SIG-M5 treated with dmso at 0.1 percent for 504 hours (cell line): ENCODE measurements around the gene DSCAML1.

Experiments
- DNase-seq: peaks from one replicate; lab custom pipeline; 2025; ENCODE audit not compliant: unreplicated experiment; lab: John Stamatoyannopoulos, UW

The DSCAML1 gene, protein sequence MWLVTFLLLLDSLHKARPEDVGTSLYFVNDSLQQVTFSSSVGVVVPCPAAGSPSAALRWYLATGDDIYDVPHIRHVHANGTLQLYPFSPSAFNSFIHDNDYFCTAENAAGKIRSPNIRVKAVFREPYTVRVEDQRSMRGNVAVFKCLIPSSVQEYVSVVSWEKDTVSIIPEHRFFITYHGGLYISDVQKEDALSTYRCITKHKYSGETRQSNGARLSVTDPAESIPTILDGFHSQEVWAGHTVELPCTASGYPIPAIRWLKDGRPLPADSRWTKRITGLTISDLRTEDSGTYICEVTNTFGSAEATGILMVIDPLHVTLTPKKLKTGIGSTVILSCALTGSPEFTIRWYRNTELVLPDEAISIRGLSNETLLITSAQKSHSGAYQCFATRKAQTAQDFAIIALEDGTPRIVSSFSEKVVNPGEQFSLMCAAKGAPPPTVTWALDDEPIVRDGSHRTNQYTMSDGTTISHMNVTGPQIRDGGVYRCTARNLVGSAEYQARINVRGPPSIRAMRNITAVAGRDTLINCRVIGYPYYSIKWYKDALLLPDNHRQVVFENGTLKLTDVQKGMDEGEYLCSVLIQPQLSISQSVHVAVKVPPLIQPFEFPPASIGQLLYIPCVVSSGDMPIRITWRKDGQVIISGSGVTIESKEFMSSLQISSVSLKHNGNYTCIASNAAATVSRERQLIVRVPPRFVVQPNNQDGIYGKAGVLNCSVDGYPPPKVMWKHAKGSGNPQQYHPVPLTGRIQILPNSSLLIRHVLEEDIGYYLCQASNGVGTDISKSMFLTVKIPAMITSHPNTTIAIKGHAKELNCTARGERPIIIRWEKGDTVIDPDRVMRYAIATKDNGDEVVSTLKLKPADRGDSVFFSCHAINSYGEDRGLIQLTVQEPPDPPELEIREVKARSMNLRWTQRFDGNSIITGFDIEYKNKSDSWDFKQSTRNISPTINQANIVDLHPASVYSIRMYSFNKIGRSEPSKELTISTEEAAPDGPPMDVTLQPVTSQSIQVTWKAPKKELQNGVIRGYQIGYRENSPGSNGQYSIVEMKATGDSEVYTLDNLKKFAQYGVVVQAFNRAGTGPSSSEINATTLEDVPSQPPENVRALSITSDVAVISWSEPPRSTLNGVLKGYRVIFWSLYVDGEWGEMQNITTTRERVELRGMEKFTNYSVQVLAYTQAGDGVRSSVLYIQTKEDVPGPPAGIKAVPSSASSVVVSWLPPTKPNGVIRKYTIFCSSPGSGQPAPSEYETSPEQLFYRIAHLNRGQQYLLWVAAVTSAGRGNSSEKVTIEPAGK (N-terminal part only)

GRCh38 chr11:117796872-117797529, at the start of gene DSCAML1:
Gene DSCAML1, minus strand, starts transcription at chr11:117797216. Its CDS starts 137 bp downstream, at chr11:117797079.
- DNase-seq: no peak

- DNase-seq: peak; percentile 31
Observed at GRCh38 chr11:117843666-117844484, 46.9 kb upstream of the DSCAML1 start.

DNA sequence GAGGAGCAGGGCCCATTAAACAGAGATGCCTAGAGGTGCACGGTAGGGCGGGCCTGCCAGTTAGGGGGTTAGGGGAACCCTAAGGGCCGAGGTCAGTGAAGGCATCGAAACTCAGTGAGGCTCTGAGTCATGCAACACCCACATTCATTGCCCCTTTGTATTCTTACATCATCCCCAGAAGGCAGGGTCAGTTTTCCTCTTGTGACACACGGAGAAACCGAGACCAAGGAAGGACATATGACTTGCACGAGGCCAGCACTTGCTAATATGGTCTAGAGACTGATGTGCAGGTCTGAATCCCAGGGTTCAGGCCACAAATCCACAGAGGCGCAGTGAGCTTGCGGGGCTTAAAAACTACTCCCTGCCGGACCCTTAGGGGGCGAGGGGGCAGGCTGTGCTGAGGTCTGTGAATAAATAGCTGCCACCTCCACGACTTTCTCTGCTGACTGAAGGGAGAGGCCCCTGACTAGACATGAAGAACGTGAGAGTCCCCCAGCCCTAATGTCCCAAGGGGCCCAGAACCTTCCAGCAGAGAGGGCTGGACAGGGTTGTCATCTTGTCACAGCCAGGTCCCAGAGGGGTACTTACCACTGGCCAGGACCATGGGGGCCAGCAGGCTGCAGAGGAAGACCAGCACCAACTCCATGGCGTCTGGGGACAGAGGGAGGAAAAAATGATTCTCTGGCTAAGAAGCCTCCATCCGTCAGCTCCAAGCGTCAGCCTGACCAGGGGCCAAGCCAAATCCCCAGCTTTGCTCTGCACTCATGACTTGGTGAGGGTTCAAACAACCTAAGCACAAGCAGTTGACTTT, 45.3 kb upstream of the DSCAML1 start:
- DNase-seq: peak; percentile 71

- no peak for DNase-seq
Observed at GRCh38 chr11:117841551-117842031, 44.6 kb upstream of the DSCAML1 start.

DNA sequence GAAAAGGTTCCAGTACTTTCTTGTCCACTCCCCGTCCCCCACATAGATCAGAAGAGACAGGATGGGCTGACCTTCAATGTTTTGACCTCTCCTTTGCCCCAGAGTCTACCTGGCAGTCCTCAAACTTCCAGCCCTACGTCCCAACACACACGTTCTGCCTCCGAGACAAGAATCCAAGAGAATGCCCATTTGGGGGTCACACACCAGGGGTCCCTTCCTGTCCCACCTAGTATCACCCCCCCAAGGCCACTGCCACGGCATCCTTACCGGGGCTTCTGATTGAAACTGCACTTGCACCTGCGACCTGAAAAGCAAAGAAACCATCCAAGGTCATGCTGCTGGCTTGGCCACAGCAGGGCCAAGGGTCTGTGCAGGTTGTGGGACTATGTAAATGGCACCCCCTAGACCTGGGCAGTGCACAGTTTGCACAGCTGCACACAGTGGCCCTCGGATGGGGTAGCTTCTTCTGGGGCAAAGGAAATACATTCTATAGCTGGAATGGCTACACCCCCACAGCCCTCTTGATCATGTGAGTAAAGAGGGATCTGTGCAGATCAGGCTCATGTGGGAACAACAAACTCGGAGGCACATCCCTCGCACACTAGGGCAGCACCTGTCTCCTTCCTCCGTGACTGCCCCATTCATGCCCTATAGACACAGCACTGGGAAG, 44.0 kb upstream of the DSCAML1 start:
- no peak for DNase-seq

- DNase-seq: no peak
Observed at GRCh38 chr11:117839936-117840813, 43.2 kb upstream of the DSCAML1 start.

DNA sequence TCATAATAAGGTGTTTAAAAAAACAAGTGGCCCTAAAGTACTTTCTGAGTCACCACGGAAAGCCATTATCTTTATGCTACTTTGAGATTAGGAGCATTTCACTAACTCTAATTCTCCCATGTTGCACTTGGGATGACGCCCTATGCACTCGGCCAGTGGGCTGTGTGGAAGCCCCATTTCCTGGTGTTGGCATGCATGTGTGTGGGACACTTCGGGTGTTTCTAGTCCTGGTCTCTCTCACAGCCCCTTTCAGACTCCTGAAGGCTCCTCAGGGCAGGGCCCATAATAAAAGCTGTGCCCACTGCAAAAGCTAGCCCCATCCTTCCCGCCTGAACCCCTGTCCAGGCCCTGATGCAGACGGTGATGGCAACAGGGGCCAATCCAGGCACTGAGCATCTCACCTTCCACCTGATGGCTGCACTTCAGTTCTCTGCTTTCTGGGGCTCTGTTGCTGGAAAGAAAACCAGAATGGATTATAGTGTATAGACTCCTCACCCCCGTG, 42.4 kb upstream of the DSCAML1 start:
- DNase-seq: no peak

DNA sequence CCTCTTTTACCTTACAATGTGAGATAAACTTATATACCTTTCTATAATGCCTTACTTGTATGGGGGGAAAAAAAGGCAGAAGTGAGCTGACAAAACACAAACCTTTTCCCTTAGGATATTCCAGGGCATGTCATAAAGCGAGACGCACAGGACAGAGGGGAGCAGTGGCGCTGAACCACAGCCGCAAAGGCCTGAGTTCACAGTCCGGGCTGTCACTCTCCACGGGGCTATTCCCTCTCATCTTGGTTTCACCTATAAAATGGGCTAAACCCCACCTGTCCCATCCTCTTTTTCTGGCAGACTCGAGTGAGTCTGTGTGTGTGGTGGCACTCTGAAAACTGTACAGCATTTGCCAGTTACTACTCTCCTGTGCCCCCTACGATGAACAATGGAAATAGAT, 41.9 kb upstream of the DSCAML1 start:
- DNase-seq: no peak

DNA sequence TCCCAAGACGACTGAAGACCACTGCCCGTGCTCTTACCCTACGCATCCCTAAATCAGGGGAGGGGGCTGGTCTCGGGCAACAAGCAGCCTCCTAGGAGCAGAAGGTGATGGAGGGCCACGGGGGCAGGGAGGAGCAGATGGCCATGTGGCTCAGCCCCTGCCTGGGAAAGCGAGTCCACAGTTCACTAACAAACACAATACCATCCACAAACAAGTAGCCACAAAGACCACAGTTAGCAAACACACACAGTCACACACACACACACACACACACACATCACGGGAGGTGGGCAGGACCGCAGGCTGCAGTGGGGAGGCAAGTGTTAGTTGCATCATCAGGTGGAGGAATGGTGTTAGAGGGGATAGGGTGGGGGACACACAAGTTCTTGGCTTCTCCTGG, 40.8 kb upstream of the DSCAML1 start:
- DNase-seq: no peak

- DNase-seq: no peak
Observed at GRCh38 chr11:117837070-117837776, 40.2 kb upstream of the DSCAML1 start.

DNA sequence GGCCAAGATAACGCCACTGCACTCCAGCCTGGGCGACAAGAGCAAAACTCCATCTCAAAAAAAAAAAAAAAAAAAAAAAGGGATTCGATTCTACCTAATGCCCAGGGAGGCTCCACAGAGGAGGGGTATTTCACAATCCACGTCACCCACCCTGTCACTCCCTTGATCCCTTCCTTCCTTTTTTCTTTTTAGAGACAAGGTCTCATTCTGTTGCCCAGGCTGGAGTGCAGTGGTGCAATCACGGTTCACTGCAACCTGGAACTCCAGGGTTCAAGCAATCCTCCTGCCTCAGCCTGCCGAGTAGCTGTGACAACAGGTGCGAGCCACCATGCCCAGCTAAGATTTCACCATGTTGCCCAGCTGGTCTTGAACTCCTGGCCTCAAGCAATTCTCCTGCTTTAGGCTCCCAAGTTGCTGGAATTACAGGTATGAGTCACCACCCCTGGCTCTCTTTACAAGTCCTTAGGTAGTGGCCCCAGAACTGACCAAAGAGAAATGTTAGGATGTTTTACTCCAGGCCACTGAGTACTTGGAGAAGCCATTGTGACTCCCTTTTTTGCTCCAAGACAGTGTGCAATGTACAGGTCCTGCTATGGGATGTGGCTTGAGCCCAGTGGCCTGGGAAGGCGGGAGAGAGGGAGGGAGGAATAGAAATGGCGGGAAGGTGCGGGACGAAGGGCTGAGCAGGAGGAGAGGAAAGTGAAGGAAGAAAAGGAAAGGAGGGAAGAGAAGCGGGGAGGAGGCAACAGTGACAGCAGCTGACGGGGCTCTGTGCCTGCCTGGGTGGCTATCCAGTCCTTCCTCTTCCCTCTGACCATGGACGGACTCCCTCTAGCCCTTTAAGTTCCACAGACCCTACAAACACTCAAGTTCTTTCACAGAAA, 39.3 kb upstream of the DSCAML1 start:
- DNase-seq: peak; percentile 86

GRCh38 chr11:117835576-117835975, 38.6 kb upstream of the DSCAML1 start:
- no peak for DNase-seq

DNA sequence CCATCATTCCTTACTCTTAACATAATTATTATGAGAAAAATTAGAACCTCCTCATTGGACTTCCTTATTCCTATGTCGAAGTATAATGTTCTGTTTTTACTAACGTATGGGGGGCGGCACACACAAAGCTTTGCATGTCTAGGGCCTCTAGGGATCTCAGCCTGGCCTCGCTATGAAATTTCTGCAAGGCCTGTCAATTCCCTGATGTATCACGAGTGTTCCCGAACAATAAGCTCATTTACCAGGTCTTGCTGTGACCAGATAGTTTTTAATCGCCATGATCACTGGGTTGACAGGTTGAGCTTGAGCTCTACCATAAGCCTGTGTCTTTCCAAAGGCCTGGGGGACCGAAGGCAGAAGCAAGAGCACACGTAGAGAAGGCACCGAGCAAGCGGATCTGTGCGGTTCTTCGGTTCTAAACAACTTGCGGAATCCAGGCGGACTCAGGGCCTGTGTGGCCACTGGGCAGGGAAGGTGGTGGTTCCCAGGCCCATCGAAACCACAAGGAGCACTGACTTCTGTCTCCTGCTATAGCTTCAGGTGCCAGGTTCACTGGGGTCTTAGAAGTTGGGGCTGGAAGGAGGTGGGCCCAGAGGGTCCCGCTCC, 37.9 kb upstream of the DSCAML1 start:
- DNase-seq: no peak

- DNase-seq: no peak
Observed at GRCh38 chr11:117834068-117834810, 37.2 kb upstream of the DSCAML1 start.
